Measurements from ENCODE around the gene STARD3.
"Not testable (repeated sequence)": the region's sequence is repeated elsewhere in the genome, so short reads cannot be mapped to it uniquely, and the experiment has no call there.

STARD3 gene

GRCh38 chr17:39699818-39700147 lies 62.8 kb downstream of the STARD3 start, which contains the start of gene ERBB2:
Gene ERBB2 (plus strand): TSS chr17:39700064. CDS start chr17:39700239, 175 bp downstream.
- no peak for DNase-seq

- no peak for DNase-seq
Observed at GRCh38 chr17:39700148-39700987, 63.4 kb downstream of the STARD3 start.

GRCh38 chr17:39701012-39701783 lies 64.3 kb downstream of the STARD3 start:
- DNase-seq = no peak

- DNase-seq = no peak
Observed at GRCh38 chr17:39701784-39702422, 65.0 kb downstream of the STARD3 start.

GRCh38 chr17:39702901-39703893 lies 66.3 kb downstream of the STARD3 start:
- peak; percentile 18 to 48 for DNase-seq

GRCh38 chr17:39703913-39704312 lies 67.0 kb downstream of the STARD3 start:
- DNase-seq = no peak

- DNase-seq = no peak
Observed at GRCh38 chr17:39704821-39705551, 68.0 kb downstream of the STARD3 start.

GRCh38 chr17:39705786-39706348 lies 68.9 kb downstream of the STARD3 start:
- DNase-seq = no peak

GRCh38 chr17:39706383-39706782 lies 69.4 kb downstream of the STARD3 start:
- no peak for DNase-seq

- no peak for DNase-seq
Observed at GRCh38 chr17:39706921-39707337, 70.0 kb downstream of the STARD3 start.

GRCh38 chr17:39709319-39709997 lies 72.5 kb downstream of the STARD3 start:
- DNase-seq = no peak

- DNase-seq = no peak
Observed at GRCh38 chr17:39709998-39710964, 73.3 kb downstream of the STARD3 start.

- DNase-seq = not testable (repeated sequence)
Observed at GRCh38 chr17:39711071-39711470, 74.1 kb downstream of the STARD3 start.

- no peak for DNase-seq
Observed at GRCh38 chr17:39711851-39712250, 74.9 kb downstream of the STARD3 start.
